CD4-positive, CD25-positive, alpha-beta regulatory T cell (primary cell): Measurements from ENCODE around the gene CAMP. TPM values are rescaled to one million over a fixed set of nuclear protein-coding genes. Genes with fewer than 3 reads are reported as not detected.

Source experiments
- ATAC-seq, 2 donors: fragments of 150-1000 bp; cut with Tn5 transposase; one replicate each; pipeline ENCODE4 v1.10.0; 2021; ENCODE audit warnings: low read depth in 2 of 2, moderate number of reproducible peaks in 2 of 2, moderate library complexity in 1 of 2
- DNase-seq, 3 donors: peaks; one replicate each; pipeline versions ENCODE4 v3.0.0 to v3.0.0-alpha.2; 2012 to 2022; ENCODE audit warnings: mixed read lengths in 1 of 3
- H3K27ac ChIP-seq: one replicate; pipeline ENCODE4 v1.7.0; 2013; ENCODE audit warnings: mild to moderate bottlenecking, low read length; ENCODE audit not compliant: insufficient read depth, poor library complexity, severe bottlenecking
- H3K27me3 ChIP-seq: one replicate; pipeline ENCODE4 v1.7.0; 2013; ENCODE audit warnings: low read length; ENCODE audit not compliant: control insufficient read depth, insufficient read depth
- H3K36me3 ChIP-seq: one replicate; pipeline ENCODE4 v1.7.0; 2013; ENCODE audit warnings: mild to moderate bottlenecking, low read length, moderate library complexity; ENCODE audit not compliant: control insufficient read depth, insufficient read depth
- H3K4me1 ChIP-seq: 2 replicates; pipeline ENCODE4 v1.7.0; 2013; ENCODE audit warnings: mild to moderate bottlenecking, low read length; ENCODE audit not compliant: insufficient read depth, control insufficient read depth, poor library complexity, severe bottlenecking
- H3K4me3 ChIP-seq: one replicate; pipeline ENCODE4 v1.7.0; 2013; ENCODE audit warnings: low read depth, mild to moderate bottlenecking, low read length, moderate library complexity
- H3K9me3 ChIP-seq, 2 experiments: 1 replicate in 1 of 2; 2 replicates in 1 of 2; pipeline ENCODE4 v1.7.0; 2013; ENCODE audit warnings: low read length in 2 of 2, mild to moderate bottlenecking in 1 of 2, moderate library complexity in 1 of 2; ENCODE audit not compliant: control insufficient read depth in 2 of 2
- H3K27ac Mint-ChIP-seq, 3 donors: one replicate each; pipeline ENCODE4 v1.8.0; 2020 to 2022; ENCODE audit warnings: mild to moderate bottlenecking in 3 of 3, mixed read lengths in 3 of 3, moderate library complexity in 2 of 3
- H3K27me3 Mint-ChIP-seq: one replicate; pipeline ENCODE4 v1.8.0; 2022; ENCODE audit warnings: mild to moderate bottlenecking, mixed read lengths
- H3K36me3 Mint-ChIP-seq: one replicate; pipeline ENCODE4 v1.8.0; 2020; ENCODE audit warnings: mixed read lengths
- H3K4me1 Mint-ChIP-seq, 4 donors: one replicate each; pipeline ENCODE4 v1.8.0; 2020 to 2022; ENCODE audit warnings: mixed read lengths in 4 of 4, mild to moderate bottlenecking in 1 of 4
- H3K4me3 Mint-ChIP-seq, 4 donors: one replicate each; pipeline ENCODE4 v1.8.0; 2020 to 2022; ENCODE audit warnings: mild to moderate bottlenecking in 4 of 4, mixed read lengths in 4 of 4, moderate library complexity in 3 of 4
- H3K9me3 Mint-ChIP-seq, 7 donors: one replicate each; pipeline ENCODE4 v1.8.0; 2020 to 2022; ENCODE audit warnings: mixed read lengths in 7 of 7, mild to moderate bottlenecking in 3 of 7, moderate library complexity in 2 of 7
- polyA plus RNA-seq, 4 donors: library from polyadenylated mRNA; unstranded; fragments of 300-500 nt; fragmentation: Illumina TruSeq; gene quantifications; one replicate each; pipeline ENCODE4 v1.2.3, GENCODE V29; 2021
- total RNA-seq: library from RNA; stranded (reverse); gene quantifications from one replicate; pipeline ENCODE4 v1.2.3, GENCODE V29; 2022

Gene CAMP
- total and polyA plus RNA-seq, 5 donors from 2014 or later: not detected

DNA sequence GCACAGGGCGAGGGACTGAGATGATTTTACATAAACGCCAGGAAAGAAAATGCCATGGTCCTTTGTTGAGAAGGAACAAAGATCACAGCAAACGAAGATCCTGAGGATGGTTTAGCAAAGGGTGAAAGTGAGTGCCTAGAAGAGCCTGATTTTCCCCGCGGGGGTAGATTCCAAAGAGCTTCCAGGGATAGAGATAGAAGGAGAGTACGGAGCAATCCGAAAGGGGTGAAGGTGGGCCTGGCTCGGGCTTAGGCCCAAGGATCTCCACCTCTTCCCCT is 36.1 kb upstream of the CAMP start:
- ATAC-seq (no peak), DNase-seq (peak in 1 of 3 donors; percentile 5)
- Histone ChIP-seq H3K36me3 (no peaks in the 10 kb centered on the region), H3K4me1 (peaks cover 14% of the 10 kb centered on the region), H3K9me3 (no peaks in the 10 kb centered on the region), H3K4me3 (peak overlapping the region; percentile 41), H3K27ac (no peak overlapping the region), H3K27me3 (no peaks in the 10 kb centered on the region)
- Mint-ChIP-seq H3K36me3 (peaks cover 3% of the 10 kb centered on the region), H3K4me1 (peaks cover 0 to 26% (median 14%) of the 10 kb centered on the region in 4 donors), H3K4me3 (peak overlapping the region; percentile 65 to 93 (median 88)), H3K9me3 (no peaks in the 10 kb centered on the region), H3K27ac (peak overlapping the region in 1 of 3 donors; percentile 70), H3K27me3 (peaks cover 5% of the 10 kb centered on the region)

DNA sequence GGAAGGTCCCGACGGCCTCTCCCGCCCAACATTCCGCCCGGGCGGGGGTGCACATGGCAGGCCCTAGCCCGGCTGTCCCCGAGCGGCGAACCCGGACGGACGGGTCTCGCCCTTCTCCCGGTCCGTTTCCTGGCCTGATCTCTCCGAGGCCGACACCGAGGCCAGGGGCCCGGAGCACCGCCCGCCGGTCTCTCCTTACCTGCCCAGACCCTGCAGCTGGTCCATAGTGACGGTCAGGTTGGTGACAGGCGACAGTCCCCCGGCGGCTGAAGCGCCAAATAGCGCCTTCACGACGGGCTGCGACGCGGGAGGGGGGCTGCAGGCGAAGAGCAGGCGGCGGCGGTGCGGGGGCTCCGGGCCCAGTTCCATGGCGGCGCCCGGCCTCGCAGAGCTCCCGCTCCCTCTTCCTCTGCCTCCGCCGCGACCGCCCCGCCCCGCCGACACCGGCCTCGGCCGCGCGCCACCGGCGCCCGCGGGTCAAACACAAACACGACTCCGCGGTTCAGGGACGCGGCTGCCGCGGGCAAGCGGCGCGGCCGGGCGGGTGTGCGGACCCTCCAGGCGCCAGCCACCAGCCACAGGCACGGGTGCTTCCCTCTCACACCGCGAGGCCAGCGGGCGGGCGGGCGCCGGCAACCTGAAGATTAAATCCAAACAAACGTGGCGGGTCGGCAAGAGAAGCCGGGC is 35.6 kb upstream of the CAMP start:
- peak in 1 of 3 donors; percentile 10 for DNase-seq
- H3K27ac ChIP-seq: no peak overlapping the region

DNA sequence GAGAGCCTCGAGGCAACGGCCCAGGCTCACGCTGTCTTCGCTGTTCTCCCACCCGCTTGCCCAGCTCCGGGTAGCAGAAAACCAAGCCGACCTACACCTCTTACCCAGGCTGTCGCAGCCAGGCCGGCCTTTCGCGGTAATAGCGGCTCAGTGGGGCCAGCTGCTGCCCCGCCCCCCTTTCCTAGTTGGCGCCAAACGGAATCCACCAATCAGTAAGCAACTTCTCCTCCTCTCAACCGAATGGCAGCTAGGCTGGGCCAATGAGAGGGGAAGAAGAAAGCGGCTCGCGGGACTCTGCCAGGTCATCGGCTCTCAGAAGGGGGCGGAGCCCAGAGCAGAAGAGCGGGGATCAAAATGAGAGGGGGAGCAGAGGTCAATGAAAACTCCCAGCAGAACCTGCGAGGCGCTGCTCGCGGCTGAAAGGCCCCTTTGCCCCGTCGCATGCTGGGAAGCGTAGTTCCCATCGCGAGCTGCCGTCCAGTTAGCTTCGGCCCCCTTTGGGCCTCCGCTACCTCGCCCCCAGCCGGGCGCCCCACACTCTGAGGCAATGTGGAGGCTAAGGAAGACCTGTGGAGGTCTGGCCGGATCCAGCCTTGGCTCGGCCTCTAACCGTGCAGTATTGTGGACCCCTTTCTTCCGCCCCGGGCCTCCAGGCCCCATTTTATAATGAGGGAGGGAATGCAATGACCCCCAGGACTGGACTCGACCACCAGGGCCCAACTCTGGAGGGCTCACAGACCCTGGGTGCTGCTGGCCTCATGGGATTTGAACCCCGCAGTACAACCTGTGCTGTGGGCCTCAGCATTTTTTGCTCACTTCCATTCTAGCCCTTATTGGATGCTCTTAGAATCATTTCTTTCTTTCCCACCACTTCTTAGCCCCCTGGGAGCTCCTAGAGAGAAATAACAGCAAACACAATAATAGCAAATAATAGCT is 34.8 kb upstream of the CAMP start, which contains the start of gene CDC25A:
CDC25A (minus strand) TSS at position 152 of the 936 bp plus-strand sequence. CDS start 470 bp downstream, outside the sequence.
- Mint-ChIP-seq H3K4me3 (peak within 1 kb of the TSS; percentile 94 to 99 (median 96)), H3K36me3 (peaks cover 2% of the 10 kb centered on the region), H3K9me3 (no peaks in the 10 kb centered on the region), H3K27ac (peak within 1 kb of the TSS; percentile 2 to 83 (median 62)), H3K27me3 (peaks cover 5% of the 10 kb centered on the region), H3K4me1 (peaks cover 0 to 26% (median 14%) of the 10 kb centered on the region in 4 donors)
- H3K27ac ChIP-seq: peak within 1 kb of the TSS; percentile 65
- peaks cover 14% of the 10 kb centered on the region for H3K4me1 ChIP-seq
- ATAC-seq: peak; percentile 99
- no peaks in the 10 kb centered on the region for H3K27me3 ChIP-seq
- H3K9me3 ChIP-seq: no peaks in the 10 kb centered on the region
- no peaks in the 10 kb centered on the region for H3K36me3 ChIP-seq
- H3K4me3 ChIP-seq: peak within 1 kb of the TSS; percentile 58
- DNase-seq: peak; percentile 92 to 99 (median 93)

More for the DNA sequence above, 35.6 kb upstream of the CAMP start:
- no peaks in the 10 kb centered on the region for H3K9me3 ChIP-seq
- ATAC-seq: peak in 1 of 2 donors; percentile 0
- H3K4me3 Mint-ChIP-seq: peak overlapping the region; percentile 94 to 99 (median 96)
- H3K9me3 Mint-ChIP-seq: no peaks in the 10 kb centered on the region
- H3K27ac Mint-ChIP-seq: peak overlapping the region in 1 of 3 donors; percentile 83
- peaks cover 0 to 26% (median 14%) of the 10 kb centered on the region in 4 donors for H3K4me1 Mint-ChIP-seq
- H3K27me3 ChIP-seq: no peaks in the 10 kb centered on the region
- H3K36me3 ChIP-seq: no peaks in the 10 kb centered on the region
- H3K4me3 ChIP-seq: peak overlapping the region; percentile 58
- peaks cover 5% of the 10 kb centered on the region for H3K27me3 Mint-ChIP-seq
- peaks cover 14% of the 10 kb centered on the region for H3K4me1 ChIP-seq
- H3K36me3 Mint-ChIP-seq: peaks cover 3% of the 10 kb centered on the region

DNA sequence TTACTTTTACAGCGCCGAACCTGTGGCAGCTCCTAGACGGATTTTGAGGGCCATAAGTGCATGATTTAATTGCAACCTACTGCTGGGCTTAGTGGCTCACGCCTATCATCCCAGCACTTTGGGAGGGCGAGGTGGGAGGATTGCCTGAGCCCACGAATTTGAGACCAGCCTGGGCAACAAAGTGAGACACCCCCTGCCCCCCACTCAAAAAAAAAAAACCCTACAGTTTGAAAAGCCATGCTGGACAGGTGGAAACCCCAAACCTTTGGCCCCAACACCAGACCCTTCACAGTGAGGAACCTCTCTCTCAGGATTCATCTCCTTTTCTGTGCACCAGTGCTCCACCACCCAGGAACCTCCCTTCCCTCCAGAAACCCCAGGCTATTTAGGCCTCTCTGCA is 34.0 kb upstream of the CAMP start:
- Mint-ChIP-seq H3K4me1 (peaks cover 0 to 21% (median 15%) of the 10 kb centered on the region in 4 donors), H3K27ac (no peak overlapping the region), H3K9me3 (no peaks in the 10 kb centered on the region), H3K4me3 (peak overlapping the region in 3 of 4 donors; percentile 94 to 99 (median 95)), H3K27me3 (peaks cover 8% of the 10 kb centered on the region), H3K36me3 (no peaks in the 10 kb centered on the region)
- H3K4me1 ChIP-seq: peaks cover 14% of the 10 kb centered on the region
- H3K4me3 ChIP-seq: no peak overlapping the region
- no peaks in the 10 kb centered on the region for H3K9me3 ChIP-seq
- ATAC-seq (no peak), DNase-seq (no peak)
- no peaks in the 10 kb centered on the region for H3K36me3 ChIP-seq
- H3K27ac ChIP-seq: no peak overlapping the region
- no peaks in the 10 kb centered on the region for H3K27me3 ChIP-seq

DNA sequence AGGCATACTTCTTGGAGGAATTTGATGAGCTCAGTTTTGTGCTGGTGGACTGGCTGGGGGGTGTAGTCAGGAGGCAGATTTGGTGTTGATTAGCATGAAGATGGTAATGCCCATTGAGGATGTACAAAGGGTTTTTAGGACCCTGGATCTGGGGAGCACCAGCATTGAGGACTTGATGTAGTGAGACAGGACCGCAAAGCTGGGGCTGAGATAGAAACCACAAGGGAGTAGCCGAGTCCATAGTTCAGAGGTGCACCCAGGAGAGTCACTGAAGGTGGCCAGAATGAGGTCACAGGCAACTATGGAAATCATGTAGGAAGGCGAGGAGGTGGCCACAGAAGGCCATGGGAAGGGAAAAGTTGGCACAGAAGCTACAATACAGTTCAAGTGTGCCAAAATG is 32.4 kb upstream of the CAMP start:
- Histone ChIP-seq H3K4me3 (no peak overlapping the region), H3K27me3 (no peaks in the 10 kb centered on the region), H3K9me3 (no peaks in the 10 kb centered on the region), H3K36me3 (no peaks in the 10 kb centered on the region), H3K4me1 (peaks cover 14% of the 10 kb centered on the region), H3K27ac (no peak overlapping the region)
- no peak for ATAC-seq
- H3K4me3 Mint-ChIP-seq: peak overlapping the region in 1 of 4 donors; percentile 14
- no peak for DNase-seq
- peaks cover 0 to 2% (median 0%) of the 10 kb centered on the region in 7 donors for H3K9me3 Mint-ChIP-seq
- peaks cover 0 to 18% (median 13%) of the 10 kb centered on the region in 4 donors for H3K4me1 Mint-ChIP-seq
- no peaks in the 10 kb centered on the region for H3K36me3 Mint-ChIP-seq
- peaks cover 11% of the 10 kb centered on the region for H3K27me3 Mint-ChIP-seq
- H3K27ac Mint-ChIP-seq: peak overlapping the region in 1 of 3 donors; percentile 12

DNA sequence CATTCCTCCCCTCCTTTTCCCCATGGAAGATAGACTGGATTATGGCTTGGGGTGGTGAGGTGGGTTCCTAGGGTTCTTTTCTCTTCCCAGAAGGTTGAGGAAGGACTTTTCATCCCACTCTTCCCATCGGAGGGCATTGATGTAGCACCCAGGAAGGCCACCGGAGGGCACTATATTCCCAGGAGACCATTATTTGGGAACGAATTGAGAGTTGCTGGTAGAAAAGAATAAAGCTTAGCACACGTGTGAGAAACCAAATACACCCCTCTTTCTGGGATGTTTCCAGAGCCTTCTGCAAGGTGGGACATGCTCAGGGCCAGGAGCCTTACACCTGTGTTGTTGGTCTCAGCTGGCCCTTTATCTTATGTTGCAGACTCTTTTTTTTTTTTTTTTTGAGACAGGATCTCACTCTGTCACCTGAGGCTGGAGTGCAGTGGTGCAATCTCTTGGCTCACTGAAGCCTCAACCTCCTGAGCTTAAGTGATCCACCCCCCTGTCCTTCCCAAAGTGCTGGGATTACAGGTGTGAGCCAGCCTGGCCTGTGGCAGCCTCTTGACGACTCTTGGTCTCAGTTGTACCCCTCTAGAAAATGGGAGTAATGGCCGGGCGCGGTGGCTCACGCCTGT is 28.7 kb upstream of the CAMP start:
- no peaks in the 10 kb centered on the region for H3K36me3 Mint-ChIP-seq
- ATAC-seq (no peak), DNase-seq (peak in 1 of 3 donors; percentile 18)
- no peak overlapping the region for H3K4me3 Mint-ChIP-seq
- Histone ChIP-seq H3K4me1 (no peaks in the 10 kb centered on the region), H3K4me3 (no peak overlapping the region), H3K27me3 (no peaks in the 10 kb centered on the region), H3K9me3 (no peaks in the 10 kb centered on the region), H3K36me3 (no peaks in the 10 kb centered on the region), H3K27ac (no peak overlapping the region)
- peaks cover 0 to 2% (median 0%) of the 10 kb centered on the region in 7 donors for H3K9me3 Mint-ChIP-seq
- peaks cover 0 to 2% (median 0%) of the 10 kb centered on the region in 4 donors for H3K4me1 Mint-ChIP-seq
- peak overlapping the region in 1 of 3 donors; percentile 52 for H3K27ac Mint-ChIP-seq
- peaks cover 5% of the 10 kb centered on the region for H3K27me3 Mint-ChIP-seq

DNA sequence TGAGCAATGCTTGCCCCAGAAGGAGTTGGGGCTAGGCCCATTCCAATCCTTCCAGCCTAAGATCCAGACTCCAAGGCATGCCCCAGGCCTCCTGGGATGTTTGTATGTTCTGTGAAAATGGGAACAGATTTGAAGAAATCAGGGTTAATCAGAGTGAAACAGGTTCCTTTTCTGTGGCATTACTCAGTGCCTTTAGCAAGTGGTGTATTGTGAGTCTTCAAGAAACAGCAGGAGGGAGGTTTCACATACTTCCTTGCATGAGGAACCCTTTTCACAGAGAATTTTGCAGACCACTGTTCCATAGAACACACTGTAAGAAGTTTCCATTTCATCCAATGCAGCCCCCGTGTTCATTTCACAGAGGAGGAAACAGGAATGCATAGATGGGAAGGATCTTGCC is 26.7 kb upstream of the CAMP start:
- no peaks in the 10 kb centered on the region for H3K36me3 Mint-ChIP-seq
- Histone ChIP-seq H3K36me3 (no peaks in the 10 kb centered on the region), H3K9me3 (no peaks in the 10 kb centered on the region), H3K27ac (no peak overlapping the region), H3K4me1 (no peaks in the 10 kb centered on the region), H3K4me3 (no peak overlapping the region), H3K27me3 (no peaks in the 10 kb centered on the region)
- H3K4me3 Mint-ChIP-seq: no peak overlapping the region
- peak overlapping the region in 1 of 3 donors; percentile 45 for H3K27ac Mint-ChIP-seq
- no peak for ATAC-seq
- peaks cover 0 to 2% (median 0%) of the 10 kb centered on the region in 7 donors for H3K9me3 Mint-ChIP-seq
- no peak for DNase-seq
- peaks cover 0 to 2% (median 0%) of the 10 kb centered on the region in 4 donors for H3K4me1 Mint-ChIP-seq
- peaks cover 10% of the 10 kb centered on the region for H3K27me3 Mint-ChIP-seq
